ENCODE results near the gene HYDIN. TPM values are rescaled to one million over a fixed set of nuclear protein-coding genes. Genes with fewer than 3 reads are reported as not detected.
A peak's percentile ranks its signal among the peaks of the same experiment; 100 is the strongest.
"Not testable (repeated sequence)": the region's sequence is repeated elsewhere in the genome, so short reads cannot be mapped to it uniquely, and the experiment has no call there.

HYDIN gene
- total and polyA plus RNA-seq, 12 donors: 0.04 to 3.1 (median 1.8) TPM

DNA sequence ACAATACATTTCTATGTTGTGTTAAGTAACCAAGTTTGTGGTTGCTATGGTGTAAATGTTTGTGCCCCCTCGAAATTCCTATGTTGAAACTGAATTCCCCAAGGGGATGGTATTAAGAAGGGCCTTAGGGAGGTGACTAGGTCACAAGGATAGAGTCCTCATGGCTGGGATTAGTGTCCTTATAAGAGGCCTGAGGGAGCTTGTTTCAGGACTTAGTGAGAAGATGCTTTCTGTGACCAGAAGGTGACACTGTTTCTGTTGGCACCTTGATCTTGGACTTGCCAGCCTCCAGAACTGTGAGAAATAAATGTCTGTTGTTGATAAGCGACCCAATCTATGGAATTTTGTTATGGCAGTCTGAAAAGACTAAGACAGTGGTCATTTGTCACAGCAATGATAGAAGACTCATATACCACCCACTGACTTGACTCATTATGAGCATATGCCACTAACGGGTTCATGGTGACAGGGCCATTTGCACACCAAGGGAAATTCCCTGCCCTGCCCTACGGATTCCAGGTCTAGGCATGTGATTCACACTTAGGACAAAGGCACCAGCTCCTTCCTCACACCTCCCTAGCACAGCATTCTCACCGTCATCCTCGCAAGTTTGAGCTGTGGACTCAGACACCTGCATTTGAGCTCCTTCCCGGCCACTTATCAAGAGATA, 290.7 kb downstream of the HYDIN start:
- H3K27ac ChIP-seq; DNase-seq; H3K36me3 ChIP-seq; intact Hi-C loops (cut with DNase I); H3K4me3 ChIP-seq; ATAC-seq; H3K27me3 ChIP-seq; H3K4me1 ChIP-seq; H3K9me3 ChIP-seq: not testable (repeated sequence)
- 42 to 48% methylated on average over 2 to 3 of the region's 7 CpGs for WGBS, 2 donors

GRCh38 chr16:70936781-70937525, 293.6 kb downstream of the HYDIN start:
- H3K9me3 ChIP-seq; H3K27me3 ChIP-seq; H3K27ac ChIP-seq; H3K36me3 ChIP-seq; DNase-seq; intact Hi-C loops (cut with DNase I); H3K4me1 ChIP-seq; H3K4me3 ChIP-seq: not testable (repeated sequence)
- peak; percentile 36 to 86 (median 72) for ATAC-seq
- 28 to 38% methylated on average over 7 to 8 of the region's 12 CpGs for WGBS, 2 donors

- H3K9me3 ChIP-seq; H3K36me3 ChIP-seq; H3K4me1 ChIP-seq; H3K4me3 ChIP-seq; DNase-seq; H3K27ac ChIP-seq; H3K27me3 ChIP-seq; intact Hi-C loops (cut with DNase I): not testable (repeated sequence)
- 50 to 67% methylated on average over 1 of the region's 4 CpGs for WGBS, 2 donors
- peak in 5 of 8 donors; percentile 32 to 61 (median 35) for ATAC-seq
Measured at GRCh38 chr16:70935325-70935724, 295.2 kb downstream of the HYDIN start.

DNA sequence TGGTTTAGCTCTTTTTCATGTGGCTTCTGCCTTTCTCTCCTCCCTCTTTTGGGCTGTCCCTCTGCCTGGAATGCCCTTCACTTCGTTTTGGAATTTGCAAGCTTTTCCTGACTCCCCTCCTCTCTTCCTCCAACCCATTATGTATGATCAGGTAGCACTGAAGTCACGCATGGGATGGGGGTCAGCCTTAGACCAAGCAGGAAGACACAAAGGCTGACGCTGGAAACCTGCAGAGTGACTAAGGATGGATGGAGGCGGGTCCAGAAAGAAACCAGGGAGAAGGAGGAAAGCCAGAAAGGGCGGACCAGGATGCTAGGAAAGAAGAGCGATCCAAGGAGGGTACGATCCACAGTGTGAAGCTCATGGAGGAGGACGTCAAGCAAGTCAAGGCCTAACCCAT, 296.8 kb downstream of the HYDIN start:
- H3K4me1 ChIP-seq; ATAC-seq; intact Hi-C loops (cut with DNase I); H3K27me3 ChIP-seq; H3K4me3 ChIP-seq; H3K36me3 ChIP-seq; H3K27ac ChIP-seq; DNase-seq; H3K9me3 ChIP-seq: not testable (repeated sequence)
- 73 to 76% methylated on average over 8 of the region's 8 CpGs for WGBS, 2 donors

DNA sequence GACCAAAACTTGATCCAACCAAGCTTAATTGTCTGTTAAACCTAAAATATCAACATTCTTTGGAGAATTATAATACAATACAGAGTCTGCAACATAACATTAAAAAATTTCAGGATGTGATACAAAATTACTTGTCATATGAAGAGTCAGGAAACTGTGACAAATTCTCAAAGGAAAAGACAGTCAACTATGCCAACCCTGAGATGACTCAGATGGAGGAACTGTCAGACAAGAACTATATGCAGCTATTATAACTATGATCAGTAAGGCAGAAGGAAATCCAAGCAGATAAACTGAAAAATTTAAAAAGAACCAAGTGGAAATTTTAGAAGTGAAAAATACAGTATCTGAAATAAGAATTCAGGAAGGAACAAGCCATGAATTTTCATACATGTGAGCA, 299.8 kb downstream of the HYDIN start:
- DNase-seq; H3K27me3 ChIP-seq; H3K36me3 ChIP-seq; H3K9me3 ChIP-seq; intact Hi-C loops (cut with DNase I); H3K4me3 ChIP-seq; H3K4me1 ChIP-seq; ATAC-seq; H3K27ac ChIP-seq: not testable (repeated sequence)

GRCh38 chr16:70922164-70922563, 308.4 kb downstream of the HYDIN start:
- not testable (repeated sequence) for H3K27ac ChIP-seq

DNA sequence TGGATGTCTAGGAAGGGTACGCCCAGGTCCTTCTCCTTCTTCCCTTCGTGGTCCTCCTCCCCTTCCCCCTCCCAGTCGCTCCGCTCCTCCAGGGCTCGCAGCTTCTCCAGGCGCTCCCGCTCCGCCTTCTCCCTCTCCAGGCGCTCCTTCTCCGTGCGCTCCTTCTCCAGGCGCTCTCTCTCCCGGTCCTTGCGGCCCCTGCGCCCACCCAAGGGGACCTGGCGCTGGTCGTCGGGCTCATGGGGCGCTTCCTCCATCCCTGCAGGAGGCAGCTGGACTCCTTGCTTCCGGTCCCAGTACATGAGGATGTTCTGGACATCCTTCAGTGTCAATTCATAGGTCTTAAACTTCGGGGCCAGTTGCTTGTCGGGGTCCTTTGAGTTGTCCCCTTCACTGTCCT, 309.9 kb downstream of the HYDIN start:
- H3K27ac ChIP-seq; ATAC-seq; H3K4me3 ChIP-seq; H3K36me3 ChIP-seq; H3K4me1 ChIP-seq; intact Hi-C loops (cut with DNase I); H3K9me3 ChIP-seq; DNase-seq; H3K27me3 ChIP-seq: not testable (repeated sequence)
- WGBS, 2 donors: 84 to 88% methylated on average over 20 of the region's 22 CpGs

More at GRCh38 chr16:70922164-70922563, 308.4 kb downstream of the HYDIN start:
- 48 to 54% methylated on average over 6 of the region's 6 CpGs for WGBS, 2 donors
- DNase-seq; H3K36me3 ChIP-seq; H3K4me1 ChIP-seq; H3K4me3 ChIP-seq; H3K27me3 ChIP-seq; intact Hi-C loops (cut with DNase I); H3K9me3 ChIP-seq; ATAC-seq: not testable (repeated sequence)

GRCh38 chr16:70888208-70888607, 342.3 kb downstream of the HYDIN start:
- ATAC-seq; H3K36me3 ChIP-seq; H3K9me3 ChIP-seq; H3K4me1 ChIP-seq; H3K27me3 ChIP-seq; H3K27ac ChIP-seq; H3K4me3 ChIP-seq; DNase-seq; intact Hi-C loops (cut with DNase I): not testable (repeated sequence)
- no CpG with 5 or more reads among the region's 1 CpG for WGBS, 2 donors

- intact Hi-C loops (cut with DNase I); H3K4me1 ChIP-seq; ATAC-seq; DNase-seq; H3K27ac ChIP-seq; H3K4me3 ChIP-seq; H3K9me3 ChIP-seq; H3K27me3 ChIP-seq; H3K36me3 ChIP-seq: not testable (repeated sequence)
- 29 to 48% methylated on average over 4 of the region's 4 CpGs for WGBS, 2 donors
Measured at GRCh38 chr16:70884652-70885051, 345.9 kb downstream of the HYDIN start.

- intact Hi-C loops (cut with DNase I); H3K9me3 ChIP-seq; H3K36me3 ChIP-seq; H3K27ac ChIP-seq; H3K4me3 ChIP-seq; H3K4me1 ChIP-seq; H3K27me3 ChIP-seq; DNase-seq: not testable (repeated sequence)
- 50 to 58% methylated on average over 7 to 8 of the region's 8 CpGs for WGBS, 2 donors
- ATAC-seq: peak in 1 of 8 donors; percentile 38
Measured at GRCh38 chr16:70882311-70882710, 348.2 kb downstream of the HYDIN start.

DNA sequence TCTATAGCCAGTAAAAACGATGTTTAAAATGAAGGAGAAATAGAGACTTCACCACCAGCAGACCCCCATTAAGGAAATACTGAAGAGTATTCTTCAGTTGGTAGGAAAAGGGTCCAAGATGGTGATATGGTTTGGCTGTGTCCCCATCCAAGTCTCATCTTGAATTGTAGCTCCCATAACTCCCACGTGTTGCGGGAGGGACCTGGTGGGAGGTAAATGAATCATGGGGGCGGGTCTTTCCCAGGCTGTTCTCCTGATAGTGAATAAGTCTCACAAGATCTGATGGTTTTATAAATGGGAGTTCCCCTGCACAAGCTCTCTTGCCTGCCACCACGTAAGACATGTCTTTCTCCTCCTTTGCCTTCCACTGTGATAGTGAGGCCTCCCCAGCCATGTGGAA, 352.6 kb downstream of the HYDIN start:
- ATAC-seq; H3K4me3 ChIP-seq; H3K4me1 ChIP-seq; H3K9me3 ChIP-seq; intact Hi-C loops (cut with DNase I); DNase-seq; H3K27me3 ChIP-seq; H3K36me3 ChIP-seq; H3K27ac ChIP-seq: not testable (repeated sequence)
- WGBS, 2 donors: 53 to 56% methylated on average over 4 of the region's 5 CpGs
